Right lobe of liver (tissue), 4 donors: ENCODE results near the gene PMF1.

ENCODE experiments used
- CTCF ChIP-seq, 4 donors: fragments of 200-600 bp in 3 of 4; fragments of 450-650 bp in 1 of 4; IDR thresholded peaks; one replicate each; pipeline versions ENCODE4 v1.5.1 to v1.8.0; 2016 to 2022; ENCODE audit warnings: antibody characterized with exemption in 4 of 4, mild to moderate bottlenecking in 2 of 4
- POLR2A ChIP-seq: fragments of 450-650 bp; IDR thresholded peaks from one replicate; pipeline ENCODE4 v1.6.1; 2017; ENCODE audit warnings: antibody characterized with exemption, mild to moderate bottlenecking
- donor health status: DM: no; HTN: no; CAD: no.
- donor health status: DM: no; HTN: no; CAD: no.
- donor health status: DM: no; HTN: yes; CAD: no.

DNA sequence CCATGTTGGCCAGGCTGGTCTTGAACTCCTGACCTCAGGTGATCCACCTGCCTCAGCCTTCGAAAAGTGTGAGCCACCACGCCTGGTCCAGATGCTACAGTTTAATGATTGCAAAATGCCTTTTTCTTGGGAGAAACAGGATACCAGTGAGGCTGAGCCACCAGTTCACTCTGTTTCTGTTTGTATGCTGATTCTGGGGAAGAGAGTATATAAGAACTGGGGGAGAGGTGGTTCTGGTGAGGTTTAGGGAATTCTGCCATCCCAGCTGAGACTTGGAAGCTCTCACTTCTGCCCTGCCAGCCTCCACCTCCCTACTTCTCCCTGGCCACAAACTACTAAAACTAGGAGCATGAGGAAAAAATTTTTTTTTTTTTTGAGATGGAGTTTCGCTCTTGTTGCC lies 8.1 kb upstream of the PMF1 start:
- no peak for TF ChIP-seq CTCF (IDR thresholded peaks at IDR 0.05)
- TF ChIP-seq POLR2A = no peak
